Measurements from ENCODE around the gene ABCC11.

Gene ABCC11

GRCh38 chr16:48292452-48292851, 45.1 kb upstream of the ABCC11 start:
- Histone ChIP-seq H3K27ac (ENCODE audit: low read length) (no peak overlapping the region), H3K4me2 (ENCODE audit: insufficient read depth, low read length) (no peak overlapping the region), H3K9ac (ENCODE audit: low read depth, low read length) (no peak overlapping the region), H3K36me3 (ENCODE audit: insufficient read depth, low read length) (peaks cover 54% of the 10 kb centered on the region), H3K4me1 (ENCODE audit: insufficient read depth, low read length) (no peaks in the 10 kb centered on the region), H3K9me3 (ENCODE audit: insufficient read depth, low read length, severe bottlenecking) (peaks cover 2% of the 10 kb centered on the region), H2AFZ (ENCODE audit: low read depth, low read length) (no peak overlapping the region), H3K4me3 (ENCODE audit: low read depth in 1 of 2, low read length in 2 of 2) (no peak overlapping the region), H4K20me1 (ENCODE audit: insufficient read depth, low read length) (no peaks in the 10 kb centered on the region), H3K79me2 (ENCODE audit: insufficient read depth, low read length) (no peaks in the 10 kb centered on the region; the same call in 1 of the 2 replicates), H3K27me3 (ENCODE audit: insufficient read depth, low read length, poor library complexity) (no peaks in the 10 kb centered on the region)
- ATAC-seq (ENCODE audit: insufficient read depth, low read depth) (no peak), DNase-seq (no peak)
- TF ChIP-seq CTCF (IDR thresholded peaks at IDR 0.05; ENCODE audit: borderline replicate concordance, extremely low read depth, low read length, poor library complexity, severe bottlenecking) (no peak), EZH2 (IDR thresholded peaks at IDR 0.05; ENCODE audit: borderline replicate concordance, low read depth, low read length, severe bottlenecking) (no peak)

- peaks cover 54% of the 10 kb centered on the region for H3K36me3 ChIP-seq (ENCODE audit: insufficient read depth, low read length)
- no peak overlapping the region for H3K9ac ChIP-seq (ENCODE audit: low read depth, low read length)
- TF ChIP-seq CTCF (IDR thresholded peaks at IDR 0.05; ENCODE audit: borderline replicate concordance, extremely low read depth, low read length, poor library complexity, severe bottlenecking) (no peak), EZH2 (IDR thresholded peaks at IDR 0.05; ENCODE audit: borderline replicate concordance, low read depth, low read length, severe bottlenecking) (no peak)
- H3K4me3 ChIP-seq (ENCODE audit: low read depth in 1 of 2, low read length in 2 of 2), result no peak overlapping the region
- no peaks in the 10 kb centered on the region for H3K27me3 ChIP-seq (ENCODE audit: insufficient read depth, low read length, poor library complexity)
- H4K20me1 ChIP-seq (ENCODE audit: insufficient read depth, low read length), result no peaks in the 10 kb centered on the region
- ATAC-seq (ENCODE audit: insufficient read depth, low read depth) (no peak), DNase-seq (no peak)
- peaks cover 8% of the 10 kb centered on the region for H3K9me3 ChIP-seq (ENCODE audit: insufficient read depth, low read length, severe bottlenecking)
- peaks cover 4% of the 10 kb centered on the region for H3K79me2 ChIP-seq (ENCODE audit: insufficient read depth, low read length)
- H3K4me1 ChIP-seq (ENCODE audit: insufficient read depth, low read length), result no peaks in the 10 kb centered on the region
- H3K4me2 ChIP-seq (ENCODE audit: insufficient read depth, low read length), result no peak overlapping the region
- H2AFZ ChIP-seq (ENCODE audit: low read depth, low read length), result no peak overlapping the region
- H3K27ac ChIP-seq (ENCODE audit: low read length), result no peak overlapping the region
These were observed 44.4 kb upstream of the ABCC11 start for GRCh38 chr16:48291754-48292153.

- Histone ChIP-seq H3K79me2 (ENCODE audit: insufficient read depth, low read length) (peaks cover 4% of the 10 kb centered on the region), H3K27ac (ENCODE audit: low read length) (no peak overlapping the region), H3K9me3 (ENCODE audit: insufficient read depth, low read length, severe bottlenecking) (peaks cover 12% of the 10 kb centered on the region), H3K9ac (ENCODE audit: low read depth, low read length) (no peak overlapping the region), H3K4me3 (ENCODE audit: low read depth in 1 of 2, low read length in 2 of 2) (no peak overlapping the region), H2AFZ (ENCODE audit: low read depth, low read length) (no peak overlapping the region), H3K4me1 (ENCODE audit: insufficient read depth, low read length) (no peaks in the 10 kb centered on the region), H3K36me3 (ENCODE audit: insufficient read depth, low read length) (peaks cover 54% of the 10 kb centered on the region), H3K27me3 (ENCODE audit: insufficient read depth, low read length, poor library complexity) (no peaks in the 10 kb centered on the region), H4K20me1 (ENCODE audit: insufficient read depth, low read length) (no peaks in the 10 kb centered on the region), H3K4me2 (ENCODE audit: insufficient read depth, low read length) (no peak overlapping the region)
- ATAC-seq (ENCODE audit: insufficient read depth, low read depth) (no peak), DNase-seq (no peak)
- TF ChIP-seq EZH2 (IDR thresholded peaks at IDR 0.05; ENCODE audit: borderline replicate concordance, low read depth, low read length, severe bottlenecking), result no peak
These were observed 44.0 kb upstream of the ABCC11 start for GRCh38 chr16:48291303-48291702.

GRCh38 chr16:48287239-48287638, 39.9 kb upstream of the ABCC11 start:
- no peak for DNase-seq
- Histone ChIP-seq H4K20me1 (ENCODE audit: insufficient read depth, low read length) (no peaks in the 10 kb centered on the region), H3K4me1 (ENCODE audit: insufficient read depth, low read length) (peaks cover 18% of the 10 kb centered on the region), H3K9ac (ENCODE audit: low read depth, low read length) (no peak overlapping the region), H3K27me3 (ENCODE audit: insufficient read depth, low read length, poor library complexity) (no peaks in the 10 kb centered on the region), H3K36me3 (ENCODE audit: insufficient read depth, low read length) (peaks cover 64% of the 10 kb centered on the region), H3K79me2 (ENCODE audit: insufficient read depth, low read length) (peaks cover 4% of the 10 kb centered on the region), H3K4me2 (ENCODE audit: insufficient read depth, low read length) (no peak overlapping the region), H3K4me3 (ENCODE audit: low read depth in 1 of 2, low read length in 2 of 2) (no peak overlapping the region), H2AFZ (ENCODE audit: low read depth, low read length) (no peak overlapping the region), H3K9me3 (ENCODE audit: insufficient read depth, low read length, severe bottlenecking) (peaks cover 12% of the 10 kb centered on the region), H3K27ac (ENCODE audit: low read length) (no peak overlapping the region)
- ATAC-seq (ENCODE audit: insufficient read depth, low read depth), result no peak
- no peak for TF ChIP-seq CTCF (IDR thresholded peaks at IDR 0.05; ENCODE audit: borderline replicate concordance, extremely low read depth, low read length, poor library complexity, severe bottlenecking)
- TF ChIP-seq EZH2 (IDR thresholded peaks at IDR 0.05; ENCODE audit: borderline replicate concordance, low read depth, low read length, severe bottlenecking), result no peak
